Measurements from ENCODE around the gene ETNK2. TPM values are rescaled to one million over a fixed set of nuclear protein-coding genes. Genes with fewer than 3 reads are reported as not detected.

The ETNK2 gene
- total RNA-seq, 2 experiments from 2014 or later, result 1.9 TPM; not detected in 1

DNA sequence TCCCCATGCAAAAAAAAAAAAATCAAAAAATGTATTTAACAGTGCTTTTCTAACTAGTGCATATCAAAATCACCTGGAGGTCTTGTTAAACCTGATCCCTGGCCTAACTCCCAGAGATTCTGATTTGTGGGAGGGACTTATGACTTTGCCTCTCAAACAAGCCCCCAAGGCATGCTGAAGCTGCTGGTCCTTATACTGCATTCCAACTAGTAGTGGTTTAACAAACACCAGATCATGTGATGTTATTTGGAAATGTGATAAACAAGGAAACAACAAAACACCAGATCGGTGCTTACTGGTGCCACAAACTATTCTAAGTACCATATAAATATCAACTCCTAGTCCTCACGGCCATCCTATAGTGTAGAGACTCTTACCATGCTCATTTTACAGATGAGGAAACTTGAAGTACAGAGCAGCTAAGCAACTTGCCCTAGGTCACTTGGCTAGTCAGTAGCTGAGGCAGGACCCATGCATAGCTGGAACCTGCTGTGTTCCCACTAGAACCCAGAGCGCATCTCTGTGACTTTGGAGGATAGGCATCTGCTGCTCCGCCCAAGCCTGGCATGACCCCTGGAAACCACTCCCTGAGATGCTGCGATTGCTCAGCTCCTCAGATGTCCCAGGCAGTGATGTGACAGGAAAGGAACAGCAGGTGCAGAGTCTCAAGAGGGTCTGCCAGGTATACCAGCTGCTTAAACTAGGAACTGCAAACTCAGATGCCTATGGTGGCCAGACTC, 40.8 kb downstream of the ETNK2 start:
- no peak overlapping the region for H3K4me2 ChIP-seq (ENCODE audit: low read length)
- H4K20me1 ChIP-seq (ENCODE audit: insufficient read depth, low read length), result no peaks in the 10 kb centered on the region
- no peak overlapping the region for H3K4me3 ChIP-seq (ENCODE audit: low read depth, low read length, poor library complexity, severe bottlenecking)
- intact Hi-C loops (cut with micrococcal nuclease; ENCODE audit: unreplicated experiment), result no loop called here
- no peak for DNase-seq (ENCODE audit: low spot score)
- no peaks in the 10 kb centered on the region for H3K9me2 ChIP-seq (ENCODE audit: insufficient read depth, low read length)
- no peaks in the 10 kb centered on the region for H3K9me3 ChIP-seq (ENCODE audit: low read length)
- no peak overlapping the region for H2AFZ ChIP-seq (ENCODE audit: low read length)
- no peaks in the 10 kb centered on the region for H3K79me2 ChIP-seq (ENCODE audit: insufficient read depth, low read depth, low read length)
- TF ChIP-seq, protein P1, sequence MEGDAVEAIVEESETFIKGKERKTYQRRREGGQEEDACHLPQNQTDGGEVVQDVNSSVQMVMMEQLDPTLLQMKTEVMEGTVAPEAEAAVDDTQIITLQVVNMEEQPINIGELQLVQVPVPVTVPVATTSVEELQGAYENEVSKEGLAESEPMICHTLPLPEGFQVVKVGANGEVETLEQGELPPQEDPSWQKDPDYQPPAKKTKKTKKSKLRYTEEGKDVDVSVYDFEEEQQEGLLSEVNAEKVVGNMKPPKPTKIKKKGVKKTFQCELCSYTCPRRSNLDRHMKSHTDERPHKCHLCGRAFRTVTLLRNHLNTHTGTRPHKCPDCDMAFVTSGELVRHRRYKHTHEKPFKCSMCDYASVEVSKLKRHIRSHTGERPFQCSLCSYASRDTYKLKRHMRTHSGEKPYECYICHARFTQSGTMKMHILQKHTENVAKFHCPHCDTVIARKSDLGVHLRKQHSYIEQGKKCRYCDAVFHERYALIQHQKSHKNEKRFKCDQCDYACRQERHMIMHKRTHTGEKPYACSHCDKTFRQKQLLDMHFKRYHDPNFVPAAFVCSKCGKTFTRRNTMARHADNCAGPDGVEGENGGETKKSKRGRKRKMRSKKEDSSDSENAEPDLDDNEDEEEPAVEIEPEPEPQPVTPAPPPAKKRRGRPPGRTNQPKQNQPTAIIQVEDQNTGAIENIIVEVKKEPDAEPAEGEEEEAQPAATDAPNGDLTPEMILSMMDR (conservative IDR thresholded peaks at IDR 0.05; ENCODE audit: low read length), result no peak
- TF ChIP-seq EZH2phosphoT487 (IDR thresholded peaks at IDR 0.05; ENCODE audit: borderline replicate concordance, low read depth, low read length), result no peak
- no TSS peak for BruUV-seq (replicated peaks)
- no peaks in the 10 kb centered on the region for H3K36me3 ChIP-seq (ENCODE audit: insufficient read depth, low read length)
- H3K27ac ChIP-seq (ENCODE audit: low read depth, low read length, poor library complexity, severe bottlenecking), result no peak overlapping the region
- ChIA-PET POLR2A (no interaction called here), CTCF (ENCODE audit: unreplicated experiment) (no interaction called here)
- peaks cover 9% of the 10 kb centered on the region for H3K4me1 ChIP-seq (ENCODE audit: insufficient read depth, low read length, poor library complexity, severe bottlenecking)

DNA sequence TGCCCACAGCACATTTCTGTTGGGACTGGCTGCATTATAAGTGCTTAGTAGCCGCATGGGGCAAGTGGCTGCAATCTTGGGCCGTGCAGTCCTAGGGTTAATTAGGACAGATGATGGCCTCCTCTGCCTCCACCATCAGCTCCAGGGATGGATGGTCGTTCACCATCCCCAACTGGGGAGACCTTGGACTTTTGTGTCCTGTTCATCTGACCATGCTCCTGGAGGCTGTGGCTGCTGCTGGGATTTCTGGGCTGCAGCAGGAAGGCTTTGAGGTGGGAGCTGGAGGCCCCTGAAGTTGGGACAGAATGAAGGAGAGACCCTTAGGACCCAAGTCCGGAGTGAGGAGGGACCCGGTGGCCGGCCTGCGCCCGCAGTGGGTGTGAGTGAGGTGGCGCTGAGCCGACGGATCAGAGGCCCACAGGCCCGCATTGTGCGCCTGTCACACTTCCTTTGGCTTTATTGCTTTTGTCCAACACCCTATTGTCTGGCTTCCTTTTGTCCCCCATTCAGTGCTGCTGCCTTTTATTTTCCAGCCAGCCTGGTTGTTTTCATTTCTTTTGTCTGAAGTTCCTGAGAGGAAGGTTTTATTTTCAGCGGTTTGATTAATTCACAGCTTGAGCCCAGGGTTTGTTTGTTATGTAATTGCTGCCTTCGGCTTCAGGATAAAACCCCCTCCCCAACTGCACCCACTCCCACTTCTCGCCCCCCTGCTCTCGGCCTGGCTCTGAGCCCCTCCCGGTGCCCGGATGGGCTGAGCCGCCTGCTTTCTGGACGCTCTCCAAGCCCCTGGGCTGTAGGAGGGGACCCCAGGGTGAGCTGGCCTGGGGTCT, 43.3 kb downstream of the ETNK2 start:
- Histone ChIP-seq H3K4me3 (ENCODE audit: low read depth, low read length, poor library complexity, severe bottlenecking) (no peak overlapping the region), H2AFZ (ENCODE audit: low read length) (no peak overlapping the region), H3K9me2 (ENCODE audit: insufficient read depth, low read length) (no peaks in the 10 kb centered on the region), H3K79me2 (ENCODE audit: insufficient read depth, low read depth, low read length) (no peaks in the 10 kb centered on the region), H3K9me3 (ENCODE audit: low read length) (no peaks in the 10 kb centered on the region), H4K20me1 (ENCODE audit: insufficient read depth, low read length) (no peaks in the 10 kb centered on the region), H3K36me3 (ENCODE audit: insufficient read depth, low read length) (no peaks in the 10 kb centered on the region), H3K27ac (ENCODE audit: low read depth, low read length, poor library complexity, severe bottlenecking) (no peak overlapping the region), H3K4me2 (ENCODE audit: low read length) (no peak overlapping the region), H3K4me1 (ENCODE audit: insufficient read depth, low read length, poor library complexity, severe bottlenecking) (peaks cover 11% of the 10 kb centered on the region)
- ChIA-PET CTCF (ENCODE audit: unreplicated experiment) (interaction anchor here (0.5 kb wide), 1 partner anchor 42 kb away, joined by 7 read pairs; no protein-coding TSS in a partner anchor), POLR2A (no interaction called here)
- TF ChIP-seq EZH2phosphoT487 (IDR thresholded peaks at IDR 0.05; ENCODE audit: borderline replicate concordance, low read depth, low read length), result no peak
- TF ChIP-seq, protein P1 (conservative IDR thresholded peaks at IDR 0.05; ENCODE audit: low read length), result no peak
- no peak for DNase-seq (ENCODE audit: low spot score)
- intact Hi-C loops (cut with micrococcal nuclease; ENCODE audit: unreplicated experiment), result no loop called here
- BruUV-seq (replicated peaks), result no TSS peak

Measured in OCI-LY7 (cell line).